ENCODE results near the gene MAMLD1.

- no peak for TF ChIP-seq POLR2A (IDR thresholded peaks at IDR 0.05; ENCODE audit: low read depth, low read length)
- TF ChIP-seq CTCF (IDR thresholded peaks at IDR 0.05; ENCODE audit: extremely low read depth in 1 of 2, insufficient read depth in 1 of 2, low read depth in 1 of 2, low read length in 2 of 2): no peak
- TF ChIP-seq MAX (IDR thresholded peaks at IDR 0.05; ENCODE audit: insufficient read depth, insufficient read length): no peak
- TF ChIP-seq EZH2 (IDR thresholded peaks at IDR 0.05; ENCODE audit: borderline replicate concordance, low read depth, low read length, severe bottlenecking): no peak
- TF ChIP-seq POLR2AphosphoS5 (IDR thresholded peaks at IDR 0.05; ENCODE audit: insufficient read depth, low read depth, low read length): no peak
- TF ChIP-seq MYC (IDR thresholded peaks at IDR 0.05; ENCODE audit: low read depth, low read length): no peak
- TF ChIP-seq FOS (IDR thresholded peaks at IDR 0.05; ENCODE audit: borderline replicate concordance, insufficient read depth, low read length): no peak
- no peak for TF ChIP-seq JUN (IDR thresholded peaks at IDR 0.05; ENCODE audit: borderline replicate concordance, insufficient read depth, insufficient read length, low read depth)
- TF ChIP-seq GATA2 (IDR thresholded peaks at IDR 0.05; ENCODE audit: insufficient read depth, insufficient read length, low read depth, low read length): no peak
Measured at GRCh38 chrX:150411656-150412055, 48.5 kb downstream of the MAMLD1 start.

Data from endothelial cell of umbilical vein (primary cell).